ENCODE data around the gene CEP112. TPM values are rescaled to one million over a fixed set of nuclear protein-coding genes. Genes with fewer than 3 reads are reported as not detected.

Gene CEP112
- total and polyA plus RNA-seq, 4 donors, result 5.9 to 32.9 (median 18.8) TPM

DNA sequence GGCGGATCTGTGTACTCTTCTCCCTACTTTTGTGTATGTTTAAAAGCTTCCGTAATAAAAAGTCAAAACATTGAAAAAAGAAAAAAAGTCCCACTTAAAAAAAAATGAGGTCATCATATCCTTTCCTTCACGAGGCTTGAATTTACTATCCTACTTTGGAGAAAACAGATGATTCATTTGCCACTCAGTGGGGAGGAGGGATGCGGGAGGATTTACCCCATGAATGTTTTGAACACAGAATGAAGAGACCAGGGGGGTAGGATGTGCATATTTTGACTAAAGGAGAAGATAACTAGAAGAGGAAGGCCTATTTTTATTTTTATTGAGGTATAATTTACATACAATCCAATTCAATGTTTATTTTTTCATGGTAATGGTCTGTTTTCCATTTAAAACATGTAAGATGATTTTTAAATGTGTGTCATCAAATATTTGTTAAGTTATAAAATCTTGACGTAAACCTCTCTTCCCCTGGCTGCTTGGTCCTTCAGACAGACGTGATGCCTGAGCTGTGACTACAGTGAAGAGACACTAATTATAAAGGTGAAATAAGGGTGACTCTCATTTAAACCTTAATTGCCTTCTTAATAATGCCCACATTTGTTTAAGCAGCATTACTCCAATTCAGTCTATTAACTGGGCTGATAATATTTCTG, 495.1 kb downstream of the CEP112 start:
- Histone ChIP-seq H3K9ac (ENCODE audit: insufficient read depth in 1 of 2, low read length in 2 of 2) (peak overlapping the region in 1 of 2 donors; percentile 28), H3K4me1 (ENCODE audit: control insufficient read depth in 5 of 5, insufficient read depth in 5 of 5, low read length in 5 of 5) (peaks cover 0 to 44% (median 4%) of the 10 kb centered on the region in 5 donors), H3K36me3 (ENCODE audit: control insufficient read depth in 4 of 4, insufficient read depth in 4 of 4, low read length in 4 of 4) (no peaks in the 10 kb centered on the region), H3K27me3 (ENCODE audit: control insufficient read depth in 3 of 3, insufficient read depth in 3 of 3, low read length in 2 of 3) (no peaks in the 10 kb centered on the region), H3K9me3 (ENCODE audit: control insufficient read depth in 4 of 4, insufficient read depth in 3 of 4, low read length in 3 of 4) (no peaks in the 10 kb centered on the region), H3K4me3 (no peak overlapping the region), H3K27ac (ENCODE audit: low read depth in 1 of 2, low read length in 1 of 2) (no peak overlapping the region)
- ATAC-seq (ENCODE audit: insufficient read depth, low FRiP score) (no peak), DNase-seq (no peak)
- TF ChIP-seq CTCF (IDR thresholded peaks at IDR 0.05; ENCODE audit: control extremely low read depth, extremely low read depth), result no peak
- WGBS, 2 donors, result 82 to 92% methylated on average over 6 of the region's 6 CpGs

DNA sequence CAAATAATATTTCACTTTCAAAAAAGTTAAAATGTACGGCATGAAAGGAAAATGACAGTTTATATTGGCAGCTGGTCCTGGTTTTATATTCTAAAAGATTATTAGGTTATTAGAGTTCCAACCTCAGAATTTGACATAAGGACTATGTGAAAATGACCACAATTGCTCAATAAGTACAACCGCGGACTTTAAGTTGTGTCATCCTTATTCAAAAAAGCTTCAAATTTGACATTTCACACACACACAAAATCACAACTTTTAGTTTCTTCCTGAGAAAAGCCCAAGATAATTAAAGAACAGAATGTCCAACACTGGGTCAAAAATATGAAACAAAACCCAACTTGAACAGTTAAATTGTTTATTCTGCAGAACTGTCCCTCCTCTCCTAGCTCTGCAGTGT, 497.3 kb downstream of the CEP112 start:
- WGBS, 2 donors, result 77 to 88% methylated on average over 3 of the region's 3 CpGs
- no peak for ATAC-seq (ENCODE audit: insufficient read depth, low FRiP score)
- TF ChIP-seq CTCF (IDR thresholded peaks at IDR 0.05; ENCODE audit: control extremely low read depth, extremely low read depth), result no peak

DNA sequence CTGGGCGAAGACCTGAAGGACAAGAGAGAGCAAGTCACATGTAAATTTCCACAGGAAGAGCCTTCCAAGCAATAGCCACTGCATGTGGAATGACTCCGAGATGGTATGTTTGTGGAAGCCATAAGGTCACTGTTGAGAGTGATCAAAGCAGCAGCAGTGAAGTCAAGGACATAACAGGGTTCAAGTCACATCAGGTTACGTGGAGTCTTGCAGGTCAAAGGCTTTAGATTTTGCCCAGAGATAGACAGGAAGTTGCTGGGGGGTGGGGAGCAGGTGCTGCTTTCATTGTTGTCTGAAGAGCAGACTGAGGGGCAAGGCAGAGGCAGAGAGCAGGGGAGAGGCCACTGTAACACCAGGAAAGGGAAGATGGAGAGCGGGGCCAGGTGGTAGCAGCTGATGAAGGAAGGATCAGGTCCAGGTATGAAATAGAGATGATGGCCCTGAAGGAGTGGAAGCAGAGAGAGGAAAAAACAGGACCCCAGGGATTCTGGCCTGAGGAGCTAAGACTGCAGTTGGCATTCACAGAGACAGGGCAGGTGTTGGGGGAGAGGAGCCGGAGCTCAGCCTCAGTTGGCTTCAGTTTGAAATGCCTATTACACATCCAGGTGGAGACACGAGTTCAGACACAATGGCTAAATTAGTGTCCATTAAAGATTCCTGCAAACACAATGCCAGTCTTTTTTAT, 501.2 kb downstream of the CEP112 start:
- no peak for TF ChIP-seq CTCF (IDR thresholded peaks at IDR 0.05; ENCODE audit: control extremely low read depth, extremely low read depth)
- peaks cover 0 to 3% (median 0%) of the 10 kb centered on the region in 4 donors for H3K36me3 ChIP-seq (ENCODE audit: control insufficient read depth in 4 of 4, insufficient read depth in 4 of 4, low read length in 4 of 4)

More for the DNA sequence above, 497.3 kb downstream of the CEP112 start:
- DNase-seq, result peak in 1 of 3 donors; percentile 25
- Histone ChIP-seq H3K36me3 (ENCODE audit: control insufficient read depth in 4 of 4, insufficient read depth in 4 of 4, low read length in 4 of 4) (no peaks in the 10 kb centered on the region), H3K27ac (ENCODE audit: low read depth in 1 of 2, low read length in 1 of 2) (no peak overlapping the region), H3K4me1 (ENCODE audit: control insufficient read depth in 5 of 5, insufficient read depth in 5 of 5, low read length in 5 of 5) (peaks cover 0 to 50% (median 4%) of the 10 kb centered on the region in 5 donors), H3K4me3 (no peak overlapping the region), H3K9me3 (ENCODE audit: control insufficient read depth in 4 of 4, insufficient read depth in 3 of 4, low read length in 3 of 4) (no peaks in the 10 kb centered on the region), H3K9ac (ENCODE audit: insufficient read depth in 1 of 2, low read length in 2 of 2) (no peak overlapping the region), H3K27me3 (ENCODE audit: control insufficient read depth in 3 of 3, insufficient read depth in 3 of 3, low read length in 2 of 3) (no peaks in the 10 kb centered on the region)

More for the DNA sequence above, 501.2 kb downstream of the CEP112 start:
- peaks cover 0 to 22% (median 3%) of the 10 kb centered on the region in 5 donors for H3K4me1 ChIP-seq (ENCODE audit: control insufficient read depth in 5 of 5, insufficient read depth in 5 of 5, low read length in 5 of 5)
- no peaks in the 10 kb centered on the region for H3K27me3 ChIP-seq (ENCODE audit: control insufficient read depth in 3 of 3, insufficient read depth in 3 of 3, low read length in 2 of 3)
- 80 to 82% methylated on average over 6 of the region's 6 CpGs for WGBS, 2 donors
- H3K9me3 ChIP-seq (ENCODE audit: control insufficient read depth in 4 of 4, insufficient read depth in 3 of 4, low read length in 3 of 4), result no peaks in the 10 kb centered on the region
- no peak overlapping the region for H3K4me3 ChIP-seq
- H3K27ac ChIP-seq (ENCODE audit: low read depth in 1 of 2, low read length in 1 of 2), result no peak overlapping the region
- no peak overlapping the region for H3K9ac ChIP-seq (ENCODE audit: insufficient read depth in 1 of 2, low read length in 2 of 2)
- DNase-seq (no peak), ATAC-seq (ENCODE audit: insufficient read depth, low FRiP score) (no peak)

Measured in lung (tissue), 12 donors.